GM21619 (cell line): Measurements from ENCODE around the gene CLN6.
"Not testable (repeated sequence)": the region's sequence is repeated elsewhere in the genome, so short reads cannot be mapped to it uniquely, and the experiment has no call there.

Experiments
- ATAC-seq: cut with Tn5 transposase; IDR thresholded peaks from one replicate; pipeline ENCODE4 v1.9.1; 2021; ENCODE audit not compliant: unreplicated experiment

Gene CLN6

GRCh38 chr15:68207176-68207935 lies 22.2 kb downstream of the CLN6 start:
- ATAC-seq: no peak

GRCh38 chr15:68206711-68207151 lies 22.8 kb downstream of the CLN6 start:
- ATAC-seq: no peak

- ATAC-seq: no peak
Observed at GRCh38 chr15:68205954-68206539, 23.5 kb downstream of the CLN6 start.

- ATAC-seq: no peak
Observed at GRCh38 chr15:68205558-68205944, 24.0 kb downstream of the CLN6 start.

- ATAC-seq: no peak
Observed at GRCh38 chr15:68204776-68205557, 24.6 kb downstream of the CLN6 start, which contains the start of gene CALML4. TSS of gene CALML4 (minus strand) at chr15:68205332. CDS start at chr15:68205247, 85 bp downstream.

GRCh38 chr15:68204361-68204760 lies 25.2 kb downstream of the CLN6 start:
- ATAC-seq: no peak

GRCh38 chr15:68203956-68204355 lies 25.6 kb downstream of the CLN6 start:
- ATAC-seq: no peak

- no peak for ATAC-seq
Observed at GRCh38 chr15:68203486-68203885, 26.0 kb downstream of the CLN6 start.

GRCh38 chr15:68202994-68203393 lies 26.5 kb downstream of the CLN6 start:
- not testable (repeated sequence) for ATAC-seq

GRCh38 chr15:68201879-68202261 lies 27.7 kb downstream of the CLN6 start:
- ATAC-seq: no peak

- no peak for ATAC-seq
Observed at GRCh38 chr15:68201153-68201878, 28.2 kb downstream of the CLN6 start.

GRCh38 chr15:68200016-68200861 lies 29.3 kb downstream of the CLN6 start:
- no peak for ATAC-seq

- no peak for ATAC-seq
Observed at GRCh38 chr15:68199340-68199739, 30.2 kb downstream of the CLN6 start.

GRCh38 chr15:68197661-68198437 lies 31.7 kb downstream of the CLN6 start:
- ATAC-seq: no peak

- no peak for ATAC-seq
Observed at GRCh38 chr15:68197170-68197492, 32.4 kb downstream of the CLN6 start.

GRCh38 chr15:68196445-68197169 lies 32.9 kb downstream of the CLN6 start:
- ATAC-seq: no peak

GRCh38 chr15:68195336-68196112 lies 34.0 kb downstream of the CLN6 start:
- no peak for ATAC-seq

GRCh38 chr15:68192804-68193486 lies 36.6 kb downstream of the CLN6 start:
- no peak for ATAC-seq
